CD4-positive, alpha-beta T cell treated with Interleukin-17A for 4 hours (primary cell): ENCODE results near the gene ZNF746.
"Not testable (repeated sequence)": the region's sequence is repeated elsewhere in the genome, so short reads cannot be mapped to it uniquely, and the experiment has no call there.

ENCODE experiments used
- DNase-seq: peaks from one replicate; pipeline ENCODE4 v3.0.0-alpha.2; 2020; ENCODE audit warnings: mixed read lengths

Gene ZNF746

DNA sequence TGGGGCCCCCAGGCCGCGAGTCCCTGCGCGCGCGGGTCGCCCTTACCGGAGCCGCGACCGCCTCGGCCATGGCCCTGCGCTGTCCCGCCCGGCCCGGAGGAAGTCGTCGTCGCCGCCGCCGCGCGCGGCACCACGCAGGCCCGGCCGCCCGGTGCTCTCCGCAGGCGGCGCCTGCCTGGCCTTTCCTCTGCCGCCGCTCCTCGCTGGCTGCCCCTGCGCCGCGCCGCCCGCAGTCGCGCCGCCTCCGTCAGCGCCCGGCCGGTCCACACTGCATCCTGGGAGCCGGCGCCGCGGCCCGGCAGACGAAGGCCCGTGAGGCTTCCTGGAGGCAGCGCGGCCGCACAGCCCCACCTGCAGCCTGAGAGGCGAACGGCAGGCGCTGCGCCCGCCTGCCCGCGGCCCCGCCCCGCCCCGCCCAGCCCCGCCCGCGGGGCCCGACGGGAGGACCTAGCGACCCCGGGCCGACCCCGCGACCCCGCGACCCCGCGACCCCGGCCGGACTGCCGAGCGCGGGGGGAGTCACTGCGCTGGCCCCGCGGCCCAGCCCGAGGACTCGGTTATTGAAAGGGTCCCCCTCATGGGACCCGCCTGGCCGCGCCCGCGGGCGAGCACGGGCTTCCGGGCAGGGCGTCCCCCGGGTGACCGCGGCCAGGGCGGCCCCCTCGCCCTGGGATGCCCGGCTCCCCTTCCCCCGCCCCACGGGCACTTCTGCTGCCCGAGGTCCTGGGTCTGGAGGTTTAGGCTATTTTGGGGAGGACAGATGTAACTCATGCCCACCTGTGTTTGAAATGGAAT is at the start of gene ZNF746:
Gene ZNF746 (minus strand): TSS at position 343 of the 795 bp plus-strand sequence. CDS start 273 bp downstream, at position 70.
- DNase-seq, result peak; percentile 86

DNA sequence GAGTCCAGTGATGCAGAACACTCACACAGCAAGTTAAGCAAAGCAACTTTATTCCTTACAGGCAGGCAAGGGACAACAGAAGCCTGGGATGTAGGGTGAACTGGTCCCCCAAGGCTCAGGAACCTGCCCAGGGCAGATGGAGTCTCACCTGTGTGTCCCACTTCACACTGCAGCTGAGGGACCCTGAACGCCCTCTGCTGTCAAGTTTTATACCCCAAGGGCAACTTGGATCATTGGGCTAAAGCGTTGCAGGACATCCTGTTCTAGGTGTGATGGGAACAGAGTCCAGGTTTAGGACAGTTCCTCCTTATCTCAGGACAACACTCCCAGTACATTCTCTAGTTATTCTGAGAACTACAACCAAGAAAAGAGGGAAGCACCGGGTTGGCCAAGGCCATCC is 49.5 kb upstream of the ZNF746 start:
- DNase-seq, result no peak

DNA sequence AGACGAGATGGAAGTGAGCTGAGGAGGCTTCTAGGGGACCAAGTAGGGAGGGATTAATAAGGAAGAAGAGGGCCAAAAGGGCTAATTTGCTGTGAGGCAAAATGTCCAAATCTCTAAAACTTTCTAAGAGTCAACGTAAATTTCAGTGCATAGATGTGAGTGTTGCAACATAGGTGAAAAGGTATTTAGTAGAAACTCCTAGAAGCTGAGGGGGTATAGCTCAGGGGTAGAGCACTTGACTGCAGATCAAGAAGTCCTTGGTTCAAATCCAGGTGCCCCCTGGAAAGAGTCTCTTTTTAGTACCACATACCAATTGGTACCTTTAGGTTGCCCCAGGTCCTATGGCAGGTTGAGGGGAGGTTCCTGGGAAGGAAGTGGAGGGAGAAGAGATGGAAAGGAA is 48.7 kb upstream of the ZNF746 start:
- DNase-seq, result no peak

- DNase-seq, result no peak
Observed at GRCh38 chr7:149544028-149544427, 46.4 kb upstream of the ZNF746 start.

- no peak for DNase-seq
Observed at GRCh38 chr7:149532654-149533053, 35.0 kb upstream of the ZNF746 start.

- no peak for DNase-seq
Observed at GRCh38 chr7:149529136-149529718, 31.6 kb upstream of the ZNF746 start.

DNA sequence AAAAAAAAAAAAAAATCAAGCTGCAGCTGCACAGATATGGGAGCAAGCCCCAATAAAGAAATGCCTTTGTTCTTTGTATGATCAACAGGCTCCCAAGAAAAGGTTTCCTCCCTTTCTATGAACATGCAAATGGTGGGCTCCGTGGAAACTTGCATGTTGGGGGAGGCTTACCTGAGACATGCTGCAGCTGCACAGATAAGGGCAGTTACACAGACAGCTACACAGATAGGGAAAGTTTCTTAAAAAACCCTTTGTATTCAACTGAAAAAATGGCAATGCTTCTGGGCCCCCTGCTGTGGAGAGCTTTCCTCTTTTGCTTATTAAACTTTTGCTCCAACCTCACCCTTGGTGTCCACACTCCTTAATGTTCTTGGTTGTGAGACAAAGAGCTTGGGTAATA is 29.8 kb upstream of the ZNF746 start:
- no peak for DNase-seq

- DNase-seq, result no peak
Observed at GRCh38 chr7:149525280-149525679, 27.7 kb upstream of the ZNF746 start.

DNA sequence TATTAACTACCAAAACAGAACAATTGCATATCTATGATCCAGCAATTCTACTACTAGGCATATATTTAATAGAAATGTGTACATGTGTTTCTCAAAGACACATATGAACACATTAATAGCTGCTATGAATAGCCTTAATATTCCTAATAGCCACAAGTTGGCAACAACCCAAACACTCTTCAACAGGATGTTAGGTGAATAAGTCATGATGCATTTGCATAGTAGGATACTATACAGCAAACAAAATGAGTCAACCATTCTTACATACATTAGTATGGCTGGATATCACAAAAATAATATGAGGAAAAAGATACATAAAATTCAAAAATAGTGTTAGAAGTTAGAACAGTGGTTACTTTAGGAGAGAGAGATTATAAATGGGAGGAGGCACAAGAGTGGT is 26.8 kb upstream of the ZNF746 start:
- no peak for DNase-seq

GRCh38 chr7:149510248-149510647 is 12.6 kb upstream of the ZNF746 start:
- no peak for DNase-seq

- DNase-seq, result no peak
Observed at GRCh38 chr7:149509774-149510173, 12.2 kb upstream of the ZNF746 start.

DNA sequence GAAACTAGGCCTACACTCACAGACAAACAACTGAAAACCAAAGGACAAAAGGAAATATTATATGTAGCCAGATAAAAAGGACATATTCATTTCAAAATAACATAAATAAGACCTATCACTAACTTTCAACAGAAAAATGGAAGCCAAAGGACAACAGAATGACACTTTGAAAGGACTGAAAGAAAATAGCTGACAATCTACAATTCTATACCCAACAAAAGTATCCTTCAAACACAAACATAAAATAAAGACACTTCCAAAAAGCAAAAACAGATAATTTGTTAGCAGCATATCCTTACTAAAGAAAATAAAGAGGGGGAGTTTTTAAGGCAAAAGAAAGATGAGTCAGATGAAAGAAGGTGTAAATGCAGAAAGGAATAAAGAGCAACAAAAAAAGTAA is 7.9 kb upstream of the ZNF746 start:
- no peak for DNase-seq

GRCh38 chr7:149501651-149502050 is 4.0 kb upstream of the ZNF746 start:
- no peak for DNase-seq

DNA sequence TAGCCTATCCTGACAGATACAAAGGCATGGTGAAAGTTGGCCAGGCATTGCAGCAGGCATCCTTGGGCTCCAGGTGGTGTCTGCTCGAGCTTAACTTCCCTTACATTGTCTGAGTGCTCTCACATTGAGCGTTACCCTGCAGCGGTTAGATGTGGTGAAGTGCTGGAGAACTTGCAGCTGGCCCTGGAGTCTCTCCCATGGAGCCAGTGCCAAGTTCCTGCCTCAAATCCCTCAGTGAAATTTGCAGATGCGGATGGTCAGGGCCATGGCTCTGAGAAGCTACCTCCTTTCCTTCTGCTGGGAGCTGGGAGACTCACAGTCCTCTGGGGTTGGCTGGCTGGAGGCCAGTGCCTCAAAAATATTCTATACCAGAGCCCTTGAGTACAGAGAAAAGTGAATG is 3.3 kb upstream of the ZNF746 start:
- no peak for DNase-seq

- DNase-seq, result no peak
Observed at GRCh38 chr7:149500201-149500600, 2.6 kb upstream of the ZNF746 start.

DNA sequence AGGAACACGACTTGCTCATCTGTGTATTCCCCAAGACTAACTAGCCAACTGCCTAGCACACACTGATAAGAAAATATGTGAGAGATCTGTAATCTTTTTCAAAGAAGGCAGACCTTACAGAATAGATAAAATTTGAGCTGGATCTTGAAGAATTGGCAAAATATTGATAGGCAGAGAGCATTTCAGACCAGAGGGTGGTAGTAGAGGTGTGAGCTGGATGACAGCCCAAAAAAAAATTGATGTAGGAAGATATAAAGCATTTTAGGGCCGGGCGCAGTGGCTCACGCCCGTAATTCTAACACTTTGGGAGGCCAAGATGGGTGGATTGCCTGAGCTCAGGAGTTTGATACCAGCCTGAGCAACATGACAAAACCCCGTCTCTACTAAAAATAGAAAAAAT is 1.2 kb upstream of the ZNF746 start:
- no peak for DNase-seq

DNA sequence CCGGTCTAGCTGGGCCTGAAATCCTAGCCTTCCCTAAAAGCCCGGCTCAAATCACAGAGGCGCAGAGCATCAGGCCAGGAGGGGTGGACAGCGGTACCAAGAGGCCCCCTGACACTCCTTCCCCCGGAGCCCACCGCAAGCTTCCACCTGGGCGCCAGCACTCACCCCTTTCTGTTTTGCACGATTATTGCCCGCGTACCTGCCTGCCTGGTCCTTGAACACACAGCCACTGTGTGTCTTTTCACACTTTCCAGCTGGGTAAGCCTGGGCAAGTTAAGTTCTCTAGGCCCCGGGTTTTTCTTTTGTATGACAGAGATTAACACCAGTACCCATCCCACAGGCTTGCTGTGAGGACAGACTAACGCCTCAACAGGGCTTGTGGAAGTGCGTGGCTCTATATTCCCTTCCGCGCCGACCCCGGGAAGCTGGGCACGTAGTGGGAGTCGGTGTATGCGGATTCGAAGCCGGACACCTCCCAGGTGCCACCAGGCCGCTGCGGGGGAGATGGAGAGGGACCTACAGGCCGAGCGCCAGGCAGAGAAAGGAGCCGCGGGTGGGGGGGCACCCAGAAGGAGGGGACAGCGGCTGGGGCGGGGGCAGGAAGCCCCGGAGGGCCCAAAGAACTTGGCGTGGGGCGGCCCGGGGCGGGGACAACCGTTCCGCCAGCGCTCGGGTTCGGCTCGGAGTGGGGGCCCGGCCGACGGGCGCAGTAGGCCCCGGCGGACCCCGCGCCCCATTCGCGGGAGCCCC is 792 bp downstream of the ZNF746 start:
- peak; percentile 70 for DNase-seq

GRCh38 chr7:149495785-149496641 is 1.6 kb downstream of the ZNF746 start:
- DNase-seq, result no peak

DNA sequence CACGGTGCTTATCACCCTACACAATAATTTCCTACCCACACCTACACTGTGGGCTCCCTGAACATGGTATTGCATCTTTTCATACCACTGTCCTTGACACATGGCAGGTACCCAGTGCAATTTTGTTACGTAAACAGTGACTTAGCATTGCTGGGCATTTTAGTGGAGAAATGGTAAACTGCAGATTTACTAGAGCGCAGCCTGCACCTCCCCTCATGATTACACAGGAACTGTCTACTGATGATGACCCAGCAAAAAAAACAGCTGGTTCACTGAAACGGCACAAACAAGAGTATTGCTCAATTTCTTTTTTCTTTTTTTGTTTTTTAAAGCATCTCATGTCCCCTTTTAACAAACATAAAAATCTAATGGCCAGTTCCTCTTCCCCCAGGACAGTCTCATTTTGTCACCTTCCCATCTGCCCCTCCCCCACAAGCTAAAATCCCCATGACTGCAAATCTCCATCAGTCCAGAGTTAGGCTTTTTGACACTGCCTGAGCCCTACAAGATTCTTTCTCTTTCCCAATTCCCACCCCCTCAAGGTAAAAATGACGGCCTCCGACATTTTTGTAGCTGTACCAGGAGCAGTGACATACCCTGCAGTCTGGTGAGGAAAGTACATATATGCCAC is 2.8 kb downstream of the ZNF746 start:
- DNase-seq, result no peak

- DNase-seq, result not testable (repeated sequence)
Observed at GRCh38 chr7:149493975-149494374, 3.6 kb downstream of the ZNF746 start.

GRCh38 chr7:149493366-149493765 is 4.2 kb downstream of the ZNF746 start:
- no peak for DNase-seq

- DNase-seq, result no peak
Observed at GRCh38 chr7:149490083-149490760, 7.4 kb downstream of the ZNF746 start.
